ENCODE measurements around the gene DRAM2. TPM values are rescaled to one million over a fixed set of nuclear protein-coding genes. Genes with fewer than 3 reads are reported as not detected.
A peak's percentile ranks its signal among the peaks of the same experiment; 100 is the strongest.

Gene DRAM2
- total RNA-seq (2021) = 33.6 and 34.4 TPM in 2 replicates
- long read RNA-seq, transcript DRAM2-208 (9 exons, 1,872 nt) = major isoform, 51 of 204 reads
- long read RNA-seq, transcript DRAM2-201 (9 exons, 2,246 nt) = minor isoform, 12 of 204 reads
- long read RNA-seq, partial matches to known transcripts = 4 of 204 reads
- long read RNA-seq, other reads (novel, unspliced or antisense) = 136 of 204 reads

GRCh38 chr1:111139956-111140679 is at the start of gene DRAM2, which contains the start of gene CEPT1:
DRAM2 (minus strand) TSS chr1:111140093; CDS start chr1:111131554, 8,539 bp downstream.
CEPT1 (plus strand) TSS chr1:111140223; CDS start chr1:111147715, 7,492 bp downstream.
- Histone ChIP-seq H3K9ac (ENCODE audit: extremely low read depth, insufficient read length, low read length) (peak within 1 kb of the TSS; percentile 79), H3K18ac (ENCODE audit: insufficient read length, low read depth, low read length) (peak within 1 kb of the TSS; percentile 85), H2BK5ac (ENCODE audit: insufficient read length, low read length) (peak within 1 kb of the TSS; percentile 11), H2BK12ac (ENCODE audit: insufficient read length, low read depth, low read length) (no peak within 1 kb of the TSS), H2BK15ac (ENCODE audit: low read depth, low read length) (no peak within 1 kb of the TSS), H3K4me1 (ENCODE audit: insufficient read depth, low read length) (no peaks in the 10 kb centered on the region), H3K23me2 (ENCODE audit: insufficient read length, low read depth, low read length, poor library complexity, severe bottlenecking) (peaks cover 5% of the 10 kb centered on the region), H2BK120ac (ENCODE audit: low read depth, low read length, poor library complexity, severe bottlenecking) (peak within 1 kb of the TSS; percentile 31), H3T11ph (ENCODE audit: low read length) (no peak within 1 kb of the TSS), H2AK5ac (ENCODE audit: insufficient read length, low read length) (no peak within 1 kb of the TSS), H3K4me2 (ENCODE audit: insufficient read depth, insufficient read length, low read length) (peak within 1 kb of the TSS; percentile 84), H4K5ac (ENCODE audit: insufficient read length, low read depth, low read length) (no peak within 1 kb of the TSS), H3K56ac (ENCODE audit: insufficient read length, low read depth, low read length) (no peak within 1 kb of the TSS), H3K79me1 (ENCODE audit: insufficient read depth, low read depth, low read length, poor library complexity, severe bottlenecking) (no peaks in the 10 kb centered on the region), H2BK20ac (ENCODE audit: low read depth, low read length, poor library complexity, severe bottlenecking) (no peak within 1 kb of the TSS), H4K8ac (replicated peaks; ENCODE audit: insufficient read length, low read depth, low read length) (no peak within 1 kb of the TSS), H4K91ac (ENCODE audit: insufficient read length, low read depth, low read length) (no peak within 1 kb of the TSS), H3K79me2 (ENCODE audit: insufficient read depth, low read length) (peaks cover 15% of the 10 kb centered on the region; the same call in 1 of the 2 replicates), H3K23ac (ENCODE audit: insufficient read length, low read depth, low read length) (no peak within 1 kb of the TSS), H2AFZ (ENCODE audit: low read length) (peak within 1 kb of the TSS; percentile 94), H4K20me1 (ENCODE audit: control insufficient read depth, insufficient read depth, insufficient read length) (no peaks in the 10 kb centered on the region), H3K9me3 (ENCODE audit: control insufficient read depth, low read depth, low read length) (no peaks in the 10 kb centered on the region), H3K27me3 (ENCODE audit: insufficient read depth, low read length) (no peaks in the 10 kb centered on the region), H3K27ac (ENCODE audit: insufficient read length, low read depth, low read length) (peak within 1 kb of the TSS; percentile 93), H3K4ac (ENCODE audit: low read depth, low read length) (no peak within 1 kb of the TSS), H3K14ac (ENCODE audit: insufficient read depth, low read length) (peak within 1 kb of the TSS; percentile 96; the same call in 1 of the 2 replicates)
- Mint-ChIP-seq H3K4me3 (peak within 1 kb of the TSS; percentile 98), H3K27ac (peak within 1 kb of the TSS; percentile 98 to 100 (median 99)), H3K27me3 (ENCODE audit: low read depth) (peaks cover 1% of the 10 kb centered on the region; the same call in 1 of the 2 replicates), H3K4me1 (peaks cover 29 to 33% of the 10 kb centered on the region in 2 experiments), H3K36me3 (ENCODE audit: insufficient read depth in 1 of 3, low read depth in 3 of 3) (peaks cover 6 to 15% (median 11%) of the 10 kb centered on the region in 3 experiments; a peak in 6 of 7 replicates), H3K9me3 (no peaks in the 10 kb centered on the region; a peak in 1 of 5 replicates)
- WGBS (ENCODE audit: extremely low coverage, insufficient read length, low lambda C conversion rate) = no CpG with 5 or more reads among the region's 68 CpGs
- no peak for TF ChIP-seq CTCF (conservative IDR thresholded peaks at IDR 0.05)
- peak; percentile 97 for DNase-seq

Data from H9 (cell line).